HTR-8/SVneo (cell line): ENCODE measurements around the gene ZC2HC1B.

Experiments used
- DNase-seq: peaks from one replicate; pipeline ENCODE4 v3.0.0; 2011; ENCODE audit warnings: low spot score, mixed read lengths; ENCODE audit not compliant: insufficient read length
- FAIRE-seq: peaks from 2 replicates; lab custom pipeline; 2011; peaks lifted over from hg19 to GRCh38; lab: Jason Lieb, UNC

Gene ZC2HC1B

GRCh38 chr6:143982968-143983367 lies 118.7 kb downstream of the ZC2HC1B start:
- no peak for FAIRE-seq
- no peak for DNase-seq

GRCh38 chr6:143984666-143985065 lies 120.4 kb downstream of the ZC2HC1B start:
- DNase-seq: no peak
- no peak for FAIRE-seq

GRCh38 chr6:143986463-143987065 lies 122.3 kb downstream of the ZC2HC1B start:
- no peak for FAIRE-seq

More at GRCh38 chr6:143986463-143987065, 122.3 kb downstream of the ZC2HC1B start:
- no peak for DNase-seq
